Measurements from ENCODE around the gene ATP8A2.
A peak's percentile ranks its signal among the peaks of the same experiment; 100 is the strongest.

The ATP8A2 gene

DNA sequence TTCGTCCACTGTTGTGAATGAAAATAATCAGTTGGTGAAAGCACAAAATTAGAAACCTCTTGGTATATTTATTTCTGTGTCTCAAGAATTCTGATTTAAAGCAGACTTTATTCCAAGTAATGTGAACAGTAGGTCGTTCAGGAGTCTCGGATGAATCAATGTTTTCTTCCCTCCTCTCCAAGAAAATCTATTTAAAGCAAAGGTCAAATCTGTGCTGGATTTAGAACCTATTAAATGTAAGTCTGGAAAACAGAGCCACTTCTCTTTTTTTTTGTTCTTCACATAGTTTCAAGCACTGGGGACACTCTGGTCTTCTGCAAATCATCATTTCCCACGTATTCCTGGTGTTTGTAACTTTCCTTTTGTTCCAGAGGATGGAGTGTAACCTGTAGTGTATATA lies 312.7 kb downstream of the ATP8A2 start:
- no peak for DNase-seq (ENCODE audit: low read depth)

DNA sequence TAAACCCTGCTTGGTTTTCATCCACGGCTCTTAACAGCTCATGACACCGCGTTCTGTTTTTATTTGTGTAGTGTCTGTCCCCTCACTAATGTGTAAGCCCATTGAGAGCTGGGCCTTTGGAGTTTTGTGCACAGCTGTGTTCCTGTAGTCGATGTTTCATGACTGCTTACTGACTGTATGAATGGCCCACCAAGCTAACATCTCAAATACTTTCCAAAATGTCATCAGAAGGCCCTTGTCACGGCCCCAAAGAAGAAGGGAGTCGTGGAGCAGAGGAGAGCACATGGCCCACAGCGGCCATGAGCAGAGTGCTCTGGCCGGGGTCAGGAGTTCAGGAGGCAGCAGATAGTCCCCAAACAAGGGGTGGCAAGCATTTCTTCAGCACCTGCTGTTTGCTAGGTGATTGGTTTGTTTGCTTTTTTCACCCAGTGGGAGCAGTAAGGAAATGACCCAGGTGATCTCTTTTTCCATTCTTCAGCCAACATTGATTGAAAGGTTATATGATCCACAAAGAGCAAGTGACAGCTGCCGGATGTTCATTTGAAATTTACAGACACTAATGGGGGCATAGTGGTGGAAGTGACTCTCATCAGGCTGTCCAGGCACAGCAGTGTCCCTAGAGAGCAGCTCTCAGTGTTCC lies 315.2 kb downstream of the ATP8A2 start:
- no peak for DNase-seq (ENCODE audit: low read depth)

GRCh38 chr13:25687471-25688225 lies 315.9 kb downstream of the ATP8A2 start:
- peak; percentile 2 for DNase-seq (ENCODE audit: low read depth)

GRCh38 chr13:25688536-25688935 lies 316.8 kb downstream of the ATP8A2 start:
- DNase-seq (ENCODE audit: low read depth) = no peak

DNA sequence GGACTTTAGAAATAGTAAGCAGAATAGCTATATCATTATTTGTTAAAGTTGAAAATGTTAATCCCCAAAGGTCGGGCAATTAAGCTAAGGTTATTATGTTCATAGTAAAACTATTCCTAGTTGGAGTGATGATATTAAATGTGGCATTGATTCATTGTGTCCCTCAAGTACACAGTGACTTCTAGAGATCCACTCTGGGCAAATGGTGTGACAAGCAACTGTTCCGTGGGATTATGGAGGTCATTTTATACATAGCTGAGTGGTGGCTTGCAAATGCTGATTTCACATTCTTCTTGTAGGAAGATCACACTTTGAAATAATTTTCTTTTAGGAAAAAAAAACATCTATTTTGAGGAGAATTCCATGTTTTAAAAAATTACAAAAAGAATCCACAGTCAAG lies 317.8 kb downstream of the ATP8A2 start:
- DNase-seq (ENCODE audit: low read depth) = no peak

- DNase-seq (ENCODE audit: low read depth) = no peak
These were observed 318.8 kb downstream of the ATP8A2 start for GRCh38 chr13:25690582-25690981.

DNA sequence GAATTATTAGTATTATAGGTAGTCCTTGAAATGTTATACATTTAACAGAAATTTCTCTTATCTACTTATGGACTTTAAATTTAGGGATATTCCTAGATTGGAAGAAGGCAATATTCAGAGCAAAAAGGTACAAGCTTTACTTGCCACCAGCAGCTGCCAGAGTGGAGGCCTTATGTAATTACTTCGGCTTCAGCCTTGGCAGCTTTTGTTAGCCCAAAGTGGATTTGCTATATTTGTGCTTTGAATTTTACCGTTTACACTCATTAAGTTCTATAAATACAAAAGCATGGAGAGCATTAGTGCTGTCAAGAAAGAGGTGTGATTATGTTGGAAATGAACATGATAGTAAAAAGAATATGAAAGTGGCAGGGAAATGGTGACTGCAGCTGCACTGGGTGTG lies 319.9 kb downstream of the ATP8A2 start:
- no peak for DNase-seq (ENCODE audit: low read depth)

DNA sequence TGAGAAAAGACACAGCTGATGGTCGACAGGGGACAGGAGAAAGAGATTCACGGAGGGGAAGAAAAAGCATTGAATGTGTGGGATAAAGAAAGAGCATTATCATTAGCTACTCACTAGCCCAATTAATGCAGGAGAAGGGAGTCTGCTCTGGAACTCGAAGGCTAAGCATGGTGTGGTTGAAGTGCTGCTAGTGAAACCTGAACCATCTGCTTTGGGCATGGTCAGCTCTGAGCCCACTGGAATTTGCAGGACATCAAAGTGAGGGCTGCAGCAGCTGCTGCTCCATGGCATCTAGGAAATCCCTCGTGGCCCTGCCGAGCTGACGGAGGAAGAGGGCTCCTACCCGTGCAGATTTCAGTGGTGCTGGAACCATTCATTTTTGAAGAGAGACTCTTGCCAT lies 320.3 kb downstream of the ATP8A2 start:
- DNase-seq (ENCODE audit: low read depth) = no peak

GRCh38 chr13:25699056-25699455 lies 327.3 kb downstream of the ATP8A2 start:
- DNase-seq (ENCODE audit: low read depth) = no peak

DNA sequence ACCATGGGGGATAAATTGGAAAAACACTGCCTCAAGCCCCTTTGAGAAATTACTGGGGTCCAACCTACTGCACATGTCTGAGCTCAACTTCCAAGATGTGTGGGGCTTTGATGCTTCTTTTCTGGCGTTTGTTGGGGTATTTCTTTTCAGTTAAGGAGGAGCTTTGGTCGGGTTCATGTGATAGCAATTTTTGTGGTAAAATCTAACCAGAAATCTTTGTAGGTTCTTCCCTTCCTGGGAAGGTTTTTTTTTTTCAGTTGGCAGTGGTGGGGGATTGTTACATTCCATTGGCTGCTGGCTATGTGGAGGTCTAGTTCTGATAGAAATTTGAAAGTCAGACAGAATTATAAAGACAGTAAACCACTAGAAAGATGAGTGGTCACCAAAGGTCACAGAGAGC lies 327.8 kb downstream of the ATP8A2 start:
- no peak for DNase-seq (ENCODE audit: low read depth)

DNA sequence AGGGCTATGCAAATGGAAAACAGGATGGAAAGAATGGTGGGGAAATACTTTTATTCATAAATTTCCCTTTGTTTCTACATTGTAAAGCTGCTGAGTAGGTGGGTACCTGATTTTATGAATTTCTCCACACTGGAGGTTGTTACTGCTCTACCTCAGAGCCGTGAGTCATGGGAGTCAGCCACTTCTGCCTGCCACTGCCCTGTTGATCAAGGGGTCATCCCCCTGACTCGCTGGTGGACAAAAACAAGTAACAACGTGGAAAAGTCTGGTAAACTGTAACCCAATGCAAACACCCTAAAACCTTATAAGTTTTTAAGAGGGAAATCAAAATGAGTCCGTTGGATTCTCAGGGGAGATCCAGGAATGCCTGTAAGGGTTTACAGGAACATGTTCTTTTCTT lies 329.5 kb downstream of the ATP8A2 start:
- no peak for DNase-seq (ENCODE audit: low read depth)

- no peak for DNase-seq (ENCODE audit: low read depth)
These were observed 330.6 kb downstream of the ATP8A2 start for GRCh38 chr13:25702386-25702785.

DNA sequence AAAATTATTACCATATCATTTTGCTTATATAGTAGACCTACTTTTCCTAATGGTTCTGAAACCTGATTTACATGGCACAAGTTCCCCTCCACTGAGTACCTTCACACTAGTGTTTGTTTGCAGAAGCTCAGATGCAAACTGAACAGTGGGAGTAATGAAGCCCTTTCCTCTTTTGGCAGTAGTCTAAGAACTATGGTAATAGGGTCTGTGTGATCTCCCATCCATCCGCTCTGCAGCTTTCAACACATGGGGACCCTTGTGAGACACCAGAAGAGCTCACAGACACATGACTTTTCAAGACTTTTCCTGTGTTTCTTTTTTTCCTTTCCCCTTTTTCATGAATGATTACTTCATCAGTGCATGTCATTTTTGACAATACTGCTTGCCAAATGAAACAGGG lies 336.0 kb downstream of the ATP8A2 start:
- no peak for DNase-seq (ENCODE audit: low read depth)

DNA sequence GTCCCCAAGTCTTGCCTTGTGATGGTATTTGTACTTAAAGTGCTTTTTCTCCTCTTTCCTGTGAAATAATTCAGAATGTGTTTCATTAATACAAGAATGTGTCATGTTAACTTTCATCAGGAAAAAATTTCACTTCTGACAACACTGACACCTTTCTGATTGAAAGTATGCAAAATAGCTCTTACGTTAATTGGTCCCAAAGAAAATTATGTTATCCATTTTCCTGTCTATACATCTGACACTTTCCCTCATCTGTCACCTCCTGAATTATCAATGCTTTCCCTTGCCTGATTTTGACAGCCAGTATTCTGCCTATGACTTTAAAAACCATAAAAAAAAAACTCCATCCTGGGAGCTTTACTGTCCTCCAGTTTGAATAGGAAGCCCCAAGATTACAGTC lies 336.5 kb downstream of the ATP8A2 start:
- no peak for DNase-seq (ENCODE audit: low read depth)

- DNase-seq (ENCODE audit: low read depth) = no peak
These were observed 337.3 kb downstream of the ATP8A2 start for GRCh38 chr13:25709088-25709487.

DNA sequence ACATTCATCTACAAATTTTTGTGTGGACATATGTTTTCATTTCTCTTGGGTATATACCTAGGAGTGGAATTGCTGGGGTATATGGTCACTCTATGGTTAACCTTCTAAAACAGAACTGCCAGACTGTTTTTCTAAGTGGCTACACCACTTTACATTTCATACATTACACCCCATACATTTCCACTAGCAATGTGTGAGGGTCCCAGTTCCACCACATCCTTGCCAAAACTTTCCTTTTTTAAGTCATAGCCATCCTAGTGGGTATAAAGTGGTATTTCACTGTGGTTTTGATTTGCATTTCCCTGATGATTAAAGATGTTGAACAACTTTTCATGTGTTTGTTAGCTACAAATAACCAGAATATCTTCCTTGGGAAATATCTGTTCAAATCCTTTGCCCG lies 344.0 kb downstream of the ATP8A2 start:
- no peak for DNase-seq (ENCODE audit: low read depth)

- no peak for DNase-seq (ENCODE audit: low read depth)
These were observed 346.0 kb downstream of the ATP8A2 start for GRCh38 chr13:25717666-25718197.

DNA sequence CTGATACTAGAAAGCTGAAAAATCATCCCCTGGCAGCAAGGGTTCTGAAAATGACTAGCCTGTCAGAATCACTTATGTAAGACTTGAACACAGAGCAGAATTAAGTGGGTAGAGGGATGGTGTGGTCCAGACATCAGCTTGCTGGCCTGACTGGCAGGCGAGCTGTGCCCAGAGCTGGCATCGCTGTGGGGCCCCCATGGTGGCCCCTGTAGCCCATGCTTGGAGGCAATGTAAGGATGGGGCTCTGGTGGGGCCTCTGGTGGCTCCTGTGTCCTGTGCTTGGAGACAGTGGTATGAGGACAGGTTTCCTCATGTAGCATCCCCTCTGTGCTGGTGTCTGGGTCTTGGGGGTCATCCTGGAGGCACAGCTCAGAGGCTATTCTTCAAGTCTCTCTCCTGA lies 347.9 kb downstream of the ATP8A2 start:
- no peak for DNase-seq (ENCODE audit: low read depth)

DNA sequence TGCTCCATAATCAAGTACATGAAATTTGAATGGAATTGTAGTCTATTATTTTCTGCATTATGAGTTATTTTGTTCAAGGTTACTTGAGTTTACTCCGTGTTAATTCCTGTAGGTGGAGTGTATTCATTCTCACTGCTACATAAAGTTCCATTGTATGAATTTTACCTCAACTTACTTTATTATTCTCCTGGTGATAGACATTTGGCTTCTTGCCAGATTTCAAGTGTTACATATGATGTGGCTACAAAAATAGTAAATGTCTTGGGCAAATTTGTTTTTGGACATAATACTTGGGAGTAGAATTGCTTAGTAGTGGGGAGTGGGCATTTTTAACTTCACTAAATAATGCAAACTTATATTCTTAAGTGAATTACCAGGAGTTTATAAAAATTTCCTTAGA lies 351.1 kb downstream of the ATP8A2 start:
- no peak for DNase-seq (ENCODE audit: low read depth)

GRCh38 chr13:25725104-25725503 lies 353.3 kb downstream of the ATP8A2 start:
- no peak for DNase-seq (ENCODE audit: low read depth)

- DNase-seq (ENCODE audit: low read depth) = no peak
These were observed 355.5 kb downstream of the ATP8A2 start for GRCh38 chr13:25727250-25727649.

DNA sequence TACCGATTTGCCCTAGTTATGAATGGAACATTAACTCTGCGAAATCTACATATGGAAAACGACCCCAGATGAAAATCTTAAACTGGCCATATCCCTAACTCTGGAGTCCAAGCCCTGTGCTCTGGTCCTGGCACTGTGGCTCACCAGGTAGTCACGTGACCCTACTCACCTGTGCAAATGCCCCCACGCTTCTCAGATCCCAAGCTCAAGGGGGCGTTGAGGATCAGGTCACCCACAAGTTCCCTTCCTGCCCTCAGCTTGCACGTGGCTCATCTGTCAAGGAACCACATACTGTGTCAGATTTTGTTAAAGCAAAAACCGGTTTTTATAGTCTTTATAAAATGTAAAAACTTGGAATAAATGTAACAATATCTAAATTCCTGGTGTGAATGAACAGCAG lies 356.0 kb downstream of the ATP8A2 start:
- DNase-seq (ENCODE audit: low read depth) = no peak

GRCh38 chr13:25729201-25729600 lies 357.4 kb downstream of the ATP8A2 start:
- DNase-seq (ENCODE audit: low read depth) = no peak

DNA sequence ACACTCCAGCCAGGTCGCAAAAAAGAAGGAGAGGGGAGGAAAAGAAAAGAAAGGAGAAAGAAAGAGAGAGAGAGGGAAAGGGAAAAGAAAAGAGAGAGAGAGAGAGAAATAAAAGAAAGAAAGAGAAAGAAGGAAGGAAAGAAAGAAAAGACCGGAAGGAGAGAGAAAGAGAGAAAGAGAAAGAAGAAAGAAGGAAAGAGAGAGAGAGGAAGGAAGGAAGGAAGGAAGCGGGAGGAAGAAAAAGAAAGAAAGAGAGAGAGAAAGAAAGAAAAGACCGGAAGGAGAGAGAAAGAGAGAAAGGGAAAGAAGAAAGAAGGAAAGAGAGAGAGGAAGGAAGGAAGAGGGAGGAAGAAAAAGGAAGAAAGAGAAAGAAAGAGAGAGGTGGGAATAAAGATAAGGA lies 359.3 kb downstream of the ATP8A2 start:
- no peak for DNase-seq (ENCODE audit: low read depth)

Data from iris pigment epithelial cell (primary cell).